Heart left ventricle (tissue), 13 donors: ENCODE measurements around the gene MRPS15.

ENCODE experiments used
- POLR2A ChIP-seq, 2 donors: fragments of 450-650 bp; IDR thresholded peaks; one replicate each; pipeline ENCODE4 v1.6.1; 2017; ENCODE audit warnings: antibody characterized with exemption in 2 of 2, mild to moderate bottlenecking in 2 of 2, moderate library complexity in 2 of 2
- TF ChIP-seq, protein P1 (sequence below), 12 donors: fragments of 200-600 bp; sonication (generic) in 4 of 12; IDR thresholded peaks; one replicate each; pipeline versions ENCODE4 v1.5.0 to v1.8.0; 2018 to 2022; ENCODE audit warnings: antibody characterized with exemption in 12 of 12, mild to moderate bottlenecking in 5 of 12
- donor health status: ischemic (EF 13 %, LVEDD 7.1; RV severe dilation, severe dysfunction).
- donor health status: DM: no; HTN: yes; CAD: no.
- donor health status: DM: no; HTN: no; CAD: no.
- donor health status: ischemic (EF 25% LVEDD 6.9; RV normal size, moderate dysfunction).
- donor health status: ischemic (EF 25% LVEDD 5.7; RV mildly dilated, moderate dysfunction).
- donor health status: ischemic (EF 35%, LVEDD 5.7; RV mildly dilated, moderate dysfunction).
- donor health status: nonischemic (EF 11% LVEDD 7.7; RV severe dilation, severe dysfunction).
- donor health status: DM: yes; HTN: yes; CAD: no.
- donor health status: PGD.
- donor health status: ischemic (EF 29% LVEDD 5.4; RV normal size, mild dysfunction).
- donor health status: nonischemic (EF 23%, LVEDD 6.1; RV moderate dilation, normal function).

DNA sequence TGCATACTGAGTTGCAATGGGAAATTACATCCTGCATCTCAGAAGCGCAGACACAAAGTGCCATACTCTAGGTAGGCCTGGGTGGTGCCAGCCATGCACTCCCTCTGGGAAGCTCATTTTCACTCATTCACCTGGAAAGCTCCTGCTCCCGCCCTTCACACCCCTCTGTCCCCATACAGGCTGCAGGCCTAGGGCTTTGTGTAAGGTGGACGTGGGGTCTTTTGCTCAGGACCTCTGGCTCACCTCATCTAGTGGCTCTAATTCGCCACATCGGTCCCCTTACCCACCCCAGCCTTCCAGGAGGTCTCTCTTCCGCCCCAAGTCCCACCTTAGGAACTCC, 751 bp downstream of the MRPS15 start:
- no peak for TF ChIP-seq POLR2A (IDR thresholded peaks at IDR 0.05)
- TF ChIP-seq, protein P1, sequence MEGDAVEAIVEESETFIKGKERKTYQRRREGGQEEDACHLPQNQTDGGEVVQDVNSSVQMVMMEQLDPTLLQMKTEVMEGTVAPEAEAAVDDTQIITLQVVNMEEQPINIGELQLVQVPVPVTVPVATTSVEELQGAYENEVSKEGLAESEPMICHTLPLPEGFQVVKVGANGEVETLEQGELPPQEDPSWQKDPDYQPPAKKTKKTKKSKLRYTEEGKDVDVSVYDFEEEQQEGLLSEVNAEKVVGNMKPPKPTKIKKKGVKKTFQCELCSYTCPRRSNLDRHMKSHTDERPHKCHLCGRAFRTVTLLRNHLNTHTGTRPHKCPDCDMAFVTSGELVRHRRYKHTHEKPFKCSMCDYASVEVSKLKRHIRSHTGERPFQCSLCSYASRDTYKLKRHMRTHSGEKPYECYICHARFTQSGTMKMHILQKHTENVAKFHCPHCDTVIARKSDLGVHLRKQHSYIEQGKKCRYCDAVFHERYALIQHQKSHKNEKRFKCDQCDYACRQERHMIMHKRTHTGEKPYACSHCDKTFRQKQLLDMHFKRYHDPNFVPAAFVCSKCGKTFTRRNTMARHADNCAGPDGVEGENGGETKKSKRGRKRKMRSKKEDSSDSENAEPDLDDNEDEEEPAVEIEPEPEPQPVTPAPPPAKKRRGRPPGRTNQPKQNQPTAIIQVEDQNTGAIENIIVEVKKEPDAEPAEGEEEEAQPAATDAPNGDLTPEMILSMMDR (IDR thresholded peaks at IDR 0.05): no peak
